Inflammatory macrophage treated with lipopolysaccharide for 4 hours (primary cell): ENCODE results near the gene DNAJC17.

Experiments used
- DNase-seq: peaks from one replicate; pipeline ENCODE4 v3.0.0-alpha.2; 2020

Gene DNAJC17

DNA sequence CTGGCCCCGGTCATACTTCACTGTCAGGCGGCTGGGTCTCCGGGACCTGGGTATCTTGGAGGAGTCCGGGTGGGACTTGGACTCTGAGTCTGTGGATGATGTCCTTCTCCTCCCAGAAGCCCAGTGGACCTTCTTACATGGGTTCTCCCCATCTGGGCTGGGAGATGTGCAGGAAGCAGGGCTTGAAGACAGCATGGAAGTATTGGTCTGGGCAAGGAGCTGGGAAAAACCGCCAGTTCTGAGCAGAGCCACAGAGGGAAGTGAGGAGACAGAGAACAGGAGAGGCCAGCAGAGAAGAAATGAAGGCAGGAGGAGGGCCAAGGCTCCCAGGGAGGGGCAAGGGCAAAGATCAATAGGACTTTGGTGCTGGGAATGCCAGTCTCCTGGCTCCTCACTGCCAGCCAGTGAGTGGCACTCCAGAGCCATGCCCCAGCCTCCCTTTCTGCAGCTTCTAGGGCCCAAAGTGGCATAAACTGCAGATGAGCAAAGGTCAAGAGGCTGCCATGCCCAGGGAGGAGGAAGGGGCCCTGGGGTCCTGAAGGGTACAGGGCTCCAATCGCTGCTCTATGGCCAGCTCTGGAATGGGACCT lies 21.3 kb upstream of the DNAJC17 start, which contains the start of gene PPP1R14D:
TSS of gene PPP1R14D (minus strand) at position 262 of the 590 bp plus-strand sequence. CDS start at position 195, 67 bp downstream.
- no peak for DNase-seq

GRCh38 chr15:40826423-40827075 lies 19.3 kb upstream of the DNAJC17 start:
- DNase-seq: no peak

- no peak for DNase-seq
Observed at GRCh38 chr15:40825661-40826422, 18.6 kb upstream of the DNAJC17 start.

- peak; percentile 60 for DNase-seq
Observed at GRCh38 chr15:40823572-40824343, 16.5 kb upstream of the DNAJC17 start.

GRCh38 chr15:40821195-40821594 lies 13.9 kb upstream of the DNAJC17 start:
- no peak for DNase-seq

- DNase-seq: no peak
Observed at GRCh38 chr15:40819048-40819447, 11.8 kb upstream of the DNAJC17 start.

- peak; percentile 74 for DNase-seq
Observed at GRCh38 chr15:40815042-40815698, 7.9 kb upstream of the DNAJC17 start.

DNA sequence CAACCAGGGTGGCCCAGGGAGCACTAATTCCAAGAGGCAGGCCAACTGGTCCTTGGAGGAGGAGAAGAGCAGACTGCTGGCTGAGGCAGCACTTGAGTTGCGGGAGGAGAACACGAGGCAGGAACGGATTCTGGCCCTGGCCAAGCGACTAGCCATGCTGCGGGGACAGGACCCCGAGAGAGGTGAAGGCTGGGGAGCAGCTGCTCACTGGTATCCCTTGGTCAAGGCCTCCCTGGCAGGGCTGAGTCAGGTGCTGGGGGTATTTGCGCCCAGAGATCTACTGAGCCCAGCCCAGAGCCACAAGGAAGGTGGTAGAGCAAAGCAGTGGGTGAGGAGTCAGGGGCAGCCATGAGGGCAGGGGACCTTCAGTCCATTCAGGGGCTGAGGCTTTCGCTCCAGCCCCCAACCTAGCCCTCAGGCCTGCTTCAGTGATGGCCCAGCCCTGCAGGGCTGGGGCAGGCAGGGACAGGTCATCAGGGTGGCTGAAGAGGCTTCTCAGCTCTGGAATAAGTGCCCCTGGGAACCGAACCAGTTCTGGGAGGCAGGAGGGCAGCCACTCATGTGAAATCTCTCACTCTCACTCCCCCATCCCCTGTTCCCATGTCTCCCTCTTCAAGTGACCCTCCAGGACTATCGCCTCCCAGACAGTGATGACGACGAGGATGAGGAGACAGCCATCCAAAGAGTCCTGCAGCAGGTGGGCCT lies 5.6 kb upstream of the DNAJC17 start:
- no peak for DNase-seq

- no peak for DNase-seq
Observed at GRCh38 chr15:40808861-40809450, 1.7 kb upstream of the DNAJC17 start.

GRCh38 chr15:40807888-40808461 lies 702 bp upstream of the DNAJC17 start:
- DNase-seq: no peak

- no peak for DNase-seq
Observed at GRCh38 chr15:40806672-40807027, 623 bp downstream of the DNAJC17 start.

DNA sequence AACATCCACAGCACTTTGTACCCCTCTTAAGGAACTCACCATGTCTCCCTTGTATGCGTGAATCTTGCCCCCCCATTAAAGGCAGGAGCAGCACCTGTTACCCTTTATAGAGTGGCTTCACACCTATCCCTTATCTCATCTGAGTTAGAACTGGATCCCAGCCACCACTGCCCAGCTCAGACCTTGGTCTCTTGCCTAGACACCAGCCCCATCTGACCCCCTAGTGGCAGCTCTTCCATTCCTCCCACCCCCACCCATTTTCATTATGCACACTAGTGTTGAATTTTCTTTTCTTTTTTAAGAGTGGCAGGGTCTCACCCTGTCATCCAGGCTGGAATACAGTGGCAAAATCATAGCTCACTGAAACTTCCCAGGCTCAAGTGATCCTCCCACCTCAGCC lies 3.6 kb downstream of the DNAJC17 start:
- DNase-seq: no peak

DNA sequence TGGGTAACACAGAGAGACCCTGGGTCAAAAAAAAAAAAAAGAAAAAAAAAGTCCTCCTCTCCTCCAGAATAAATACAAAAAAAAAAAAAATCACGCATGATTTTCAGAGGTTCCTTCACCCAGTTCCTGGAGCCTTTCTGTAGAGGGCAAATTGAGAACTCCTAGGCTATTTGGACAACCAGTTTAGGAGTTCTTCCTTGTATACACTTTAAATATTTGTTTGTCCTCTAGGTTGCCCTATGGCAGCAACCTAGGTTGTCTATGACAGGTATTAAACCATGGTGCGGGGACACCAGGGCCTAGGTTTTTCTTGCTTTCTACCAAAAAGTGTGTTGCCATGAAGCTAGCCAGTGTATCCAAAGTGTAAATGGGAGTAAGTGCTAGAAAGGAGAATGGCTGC lies 4.2 kb downstream of the DNAJC17 start:
- DNase-seq: no peak

- DNase-seq: no peak
Observed at GRCh38 chr15:40799523-40799922, 7.8 kb downstream of the DNAJC17 start.

GRCh38 chr15:40796512-40796911 lies 10.8 kb downstream of the DNAJC17 start:
- DNase-seq: peak; percentile 49

- no peak for DNase-seq
Observed at GRCh38 chr15:40796041-40796440, 11.2 kb downstream of the DNAJC17 start.

DNA sequence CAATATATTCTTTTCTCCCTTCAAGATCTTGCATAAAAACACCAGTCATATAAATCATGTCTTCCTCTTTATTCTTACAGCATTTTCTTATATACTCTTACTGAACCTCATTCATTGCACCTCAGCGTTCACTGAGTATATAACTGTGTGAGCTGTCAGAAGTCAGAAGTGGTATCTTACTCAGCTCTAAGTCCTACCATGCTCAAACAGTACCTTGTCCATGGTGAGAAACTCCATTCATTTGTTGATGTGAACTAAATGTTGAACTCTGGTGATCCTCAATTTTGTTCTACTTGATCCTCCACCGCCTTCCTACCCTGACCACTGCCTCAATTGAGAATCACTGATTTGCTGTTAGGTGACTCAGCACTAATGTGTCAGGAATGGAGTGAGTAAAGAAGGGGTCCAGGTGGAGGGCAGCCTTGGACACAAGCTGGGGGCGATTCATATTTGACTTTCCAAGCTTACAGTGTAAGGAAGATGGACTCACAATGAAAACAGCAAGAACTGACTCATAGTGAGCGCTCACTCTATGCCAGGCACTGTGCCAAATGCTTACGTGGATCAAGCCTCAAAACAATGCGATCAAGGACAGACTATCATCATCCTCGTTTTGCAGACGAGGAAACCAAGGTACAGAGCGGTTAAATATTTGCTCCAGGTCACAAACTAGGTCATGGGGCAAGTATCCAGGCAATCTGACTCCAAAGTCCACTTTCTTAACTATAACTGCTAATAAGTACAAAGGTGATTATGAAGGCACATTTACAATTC lies 13.9 kb downstream of the DNAJC17 start:
- DNase-seq: peak; percentile 31

DNA sequence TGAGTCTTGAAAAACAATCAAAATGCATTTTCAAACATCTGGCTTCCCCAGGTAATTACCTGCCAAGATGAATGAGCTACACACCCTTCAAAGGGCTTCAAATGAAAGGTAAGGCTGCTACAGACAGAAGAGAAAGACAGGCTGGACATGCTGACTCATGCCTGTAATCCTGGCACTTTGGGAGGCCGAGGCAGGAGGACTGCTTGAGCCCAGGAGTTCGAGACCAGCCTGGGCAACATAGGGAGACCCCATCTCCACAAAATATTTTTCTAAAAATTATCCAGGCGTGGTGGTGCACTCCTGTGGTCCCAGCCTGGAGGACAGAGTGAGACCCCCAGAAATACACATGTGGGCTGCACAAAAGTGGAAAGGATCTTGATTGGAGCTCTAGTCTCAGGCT lies 14.9 kb downstream of the DNAJC17 start:
- DNase-seq: no peak

DNA sequence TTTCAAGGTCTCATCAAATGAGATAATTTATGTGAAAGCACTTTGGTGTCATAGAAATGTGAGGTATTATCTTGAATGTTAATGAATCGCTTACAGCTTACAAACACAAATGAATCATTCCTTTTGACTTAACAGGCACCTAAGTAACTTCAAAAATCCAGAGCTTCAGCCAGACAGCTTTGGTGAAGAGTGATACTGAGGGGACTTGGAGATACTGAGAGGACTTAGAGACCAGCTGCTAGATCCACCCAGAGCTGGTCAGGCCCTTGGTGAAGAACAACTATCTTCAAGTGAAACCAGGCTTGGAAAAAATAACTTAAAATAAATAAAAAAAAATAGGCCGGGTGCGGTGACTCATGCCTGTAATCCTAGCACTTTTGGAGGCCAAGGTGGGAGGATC lies 16.6 kb downstream of the DNAJC17 start:
- no peak for DNase-seq

DNA sequence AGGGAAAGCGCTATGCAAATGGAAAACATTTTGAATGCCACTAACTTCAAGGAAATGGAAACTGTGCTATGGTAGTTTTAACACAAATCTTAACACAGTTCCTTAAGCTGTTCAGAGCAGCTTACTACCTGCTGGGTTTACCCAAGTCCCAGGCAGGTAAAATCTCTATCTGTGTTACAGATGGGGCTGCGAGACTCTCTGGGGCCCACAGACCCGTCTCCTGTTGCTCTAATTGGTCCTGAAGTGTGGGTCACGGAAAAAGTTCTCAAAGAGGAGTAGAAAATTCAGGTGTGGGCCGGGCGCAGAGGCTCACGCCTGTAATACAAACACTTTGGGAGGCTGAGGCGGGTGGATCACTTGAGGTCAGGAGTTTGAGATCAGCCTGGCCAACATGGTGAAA lies 17.3 kb downstream of the DNAJC17 start:
- no peak for DNase-seq

GRCh38 chr15:40789119-40789518 lies 18.2 kb downstream of the DNAJC17 start:
- DNase-seq: no peak
